Embryonic facial prominence (tissue), 1 donor: ENCODE results near the gene PHF11.
"Not testable (repeated sequence)": the region's sequence is repeated elsewhere in the genome, so short reads cannot be mapped to it uniquely, and the experiment has no call there.

ENCODE experiments used
- DNase-seq: peaks from one replicate; pipeline ENCODE4 v3.0.0-alpha.2; 2016; ENCODE audit errors: extremely low spot score

The PHF11 gene

GRCh38 chr13:49495783-49496762, at the start of gene PHF11:
Gene PHF11 (plus strand): TSS chr13:49495953. CDS start chr13:49496002, 49 bp downstream.
- no peak for DNase-seq

- no peak for DNase-seq
These were observed 49.3 kb upstream of the PHF11 start for GRCh38 chr13:49446473-49446872.

DNA sequence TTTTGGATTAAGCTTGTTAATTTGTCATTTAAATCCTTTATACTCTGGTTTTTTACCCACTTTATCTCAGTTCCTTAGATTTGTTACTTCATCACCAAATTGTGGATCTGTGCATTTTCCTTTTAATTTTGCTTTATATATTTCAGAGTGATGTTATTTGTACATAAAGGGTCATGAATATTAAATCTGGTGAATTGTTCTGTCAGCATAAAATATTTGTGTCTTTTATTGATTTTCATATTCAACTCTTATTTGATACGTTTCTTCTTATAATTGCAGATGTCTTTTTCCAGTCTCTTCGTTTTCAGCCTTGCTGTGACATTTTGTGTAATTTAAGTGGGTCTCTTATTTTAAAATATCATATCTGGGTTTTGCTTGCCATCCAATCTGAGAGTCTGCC, 47.0 kb upstream of the PHF11 start:
- no peak for DNase-seq

- DNase-seq: no peak
These were observed 45.5 kb upstream of the PHF11 start for GRCh38 chr13:49450105-49450819.

GRCh38 chr13:49452725-49453457, 42.9 kb upstream of the PHF11 start:
- DNase-seq: no peak

- no peak for DNase-seq
These were observed 42.3 kb upstream of the PHF11 start for GRCh38 chr13:49453465-49453864.

DNA sequence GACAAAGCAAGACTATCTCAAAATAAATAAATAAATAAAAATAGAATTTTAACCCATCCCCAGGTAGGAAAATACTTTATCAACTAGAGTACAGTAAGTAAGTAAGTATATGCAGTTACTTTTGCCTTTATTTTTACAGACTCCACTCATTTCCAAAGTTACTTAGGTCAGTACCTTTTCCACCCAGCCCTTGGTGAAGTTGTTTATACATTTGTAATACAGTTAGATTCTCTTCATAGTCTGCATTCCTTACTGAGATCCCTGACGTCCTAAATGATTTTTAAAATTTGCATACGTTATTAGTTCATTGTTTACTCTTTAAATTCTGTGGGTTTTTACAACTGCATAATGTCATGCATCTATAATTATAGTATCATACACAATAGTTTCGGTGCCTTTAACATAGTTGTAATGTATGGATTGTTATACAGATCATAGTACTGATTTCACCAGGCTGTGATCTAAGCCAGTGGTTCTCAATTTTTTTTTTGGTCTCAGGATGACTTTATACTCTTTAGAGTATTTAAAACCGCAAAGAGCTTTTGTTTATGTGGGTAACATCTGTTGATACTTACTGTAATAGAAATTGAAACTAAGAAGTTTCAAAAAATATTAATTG, 41.3 kb upstream of the PHF11 start:
- no peak for DNase-seq

DNA sequence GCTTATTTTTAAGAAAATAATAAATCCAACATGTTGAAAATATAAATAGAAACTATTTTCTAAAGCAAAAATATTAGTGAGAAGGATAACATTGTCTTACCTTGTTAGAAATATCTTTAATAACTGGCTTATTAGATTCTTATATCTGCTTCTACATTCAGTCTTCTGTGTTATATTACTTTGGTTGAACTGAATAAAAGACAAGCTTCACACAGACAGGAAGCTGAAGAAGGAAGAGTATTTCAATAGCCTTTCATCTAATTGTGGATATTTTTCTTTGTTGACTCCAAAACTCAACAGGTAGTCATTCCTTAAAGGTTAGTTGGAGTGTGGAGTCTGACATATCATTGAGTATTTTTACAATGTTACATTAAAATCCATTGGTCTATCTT, 40.8 kb upstream of the PHF11 start:
- no peak for DNase-seq

- DNase-seq: no peak
These were observed 39.6 kb upstream of the PHF11 start for GRCh38 chr13:49456156-49456555.

DNA sequence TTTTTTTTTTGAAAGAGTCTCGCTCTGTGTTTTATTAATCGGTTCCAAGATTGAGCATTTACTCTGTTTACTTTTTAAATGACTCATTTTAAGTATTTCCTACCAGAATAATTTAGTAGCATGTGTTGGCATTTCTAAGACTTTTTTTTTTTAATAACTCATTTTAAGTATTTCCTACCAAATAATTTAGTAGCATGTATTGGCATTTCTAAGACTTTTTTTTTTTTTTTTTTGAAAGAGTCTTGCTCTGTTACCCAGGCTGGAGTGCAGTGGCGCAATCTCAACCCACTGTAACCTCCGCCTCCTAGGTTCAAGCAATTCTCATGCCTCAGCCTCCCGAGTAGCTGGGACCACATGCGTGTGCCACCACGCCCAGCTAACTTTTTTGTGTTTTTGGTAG, 38.5 kb upstream of the PHF11 start:
- no peak for DNase-seq

DNA sequence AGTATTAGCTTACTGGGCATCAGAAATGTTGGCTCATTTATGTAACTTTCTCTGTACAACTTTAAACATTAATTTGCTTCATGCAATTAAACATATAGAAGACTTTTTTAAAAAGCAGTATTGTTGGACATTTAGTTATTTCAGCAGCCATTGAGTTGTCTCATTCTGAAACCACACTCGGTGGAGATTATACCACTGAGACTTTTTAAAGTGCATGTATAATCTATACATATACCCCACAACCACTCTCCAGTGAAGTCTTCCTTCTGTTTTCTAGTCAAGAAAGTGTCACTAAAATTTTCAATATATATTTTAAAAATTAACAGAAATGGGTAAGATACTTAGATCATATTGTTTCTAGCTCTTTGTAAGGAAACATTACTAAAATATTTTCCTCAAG, 36.2 kb upstream of the PHF11 start:
- DNase-seq: no peak

- no peak for DNase-seq
These were observed 31.7 kb upstream of the PHF11 start for GRCh38 chr13:49464085-49464484.

DNA sequence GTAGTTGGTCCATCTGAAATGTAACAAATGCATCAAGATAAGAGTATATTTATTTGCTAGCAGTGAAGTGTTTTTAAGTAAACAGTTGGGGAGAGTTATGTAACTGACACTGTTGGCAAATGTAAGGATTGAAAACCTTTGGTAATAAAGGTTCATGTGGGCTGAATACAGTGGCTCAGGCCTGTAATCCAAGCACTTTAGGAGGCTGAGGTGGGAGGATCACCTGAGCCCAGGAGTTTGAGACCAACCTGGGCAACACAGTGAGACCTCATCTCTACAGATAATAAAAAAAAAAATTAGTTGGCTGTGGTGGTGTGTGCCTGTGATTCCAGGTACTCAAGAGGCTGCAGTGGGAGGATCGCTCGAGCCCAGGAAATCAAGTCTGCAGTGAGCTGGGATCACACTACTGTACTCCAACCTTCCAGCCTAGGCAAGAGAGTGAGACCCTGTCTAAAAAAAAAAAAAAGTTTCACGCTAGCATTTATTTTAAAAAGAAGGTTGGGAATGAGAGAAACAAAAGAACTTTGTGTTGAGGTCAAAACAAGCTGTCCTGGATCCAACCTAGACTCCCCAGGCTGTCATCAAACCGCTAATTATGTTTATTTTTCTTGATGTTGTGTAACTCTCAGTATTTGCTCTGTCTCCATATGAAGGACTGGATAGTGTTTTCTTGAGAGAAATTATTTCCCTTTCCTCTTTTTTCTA, 31.0 kb upstream of the PHF11 start:
- no peak for DNase-seq

DNA sequence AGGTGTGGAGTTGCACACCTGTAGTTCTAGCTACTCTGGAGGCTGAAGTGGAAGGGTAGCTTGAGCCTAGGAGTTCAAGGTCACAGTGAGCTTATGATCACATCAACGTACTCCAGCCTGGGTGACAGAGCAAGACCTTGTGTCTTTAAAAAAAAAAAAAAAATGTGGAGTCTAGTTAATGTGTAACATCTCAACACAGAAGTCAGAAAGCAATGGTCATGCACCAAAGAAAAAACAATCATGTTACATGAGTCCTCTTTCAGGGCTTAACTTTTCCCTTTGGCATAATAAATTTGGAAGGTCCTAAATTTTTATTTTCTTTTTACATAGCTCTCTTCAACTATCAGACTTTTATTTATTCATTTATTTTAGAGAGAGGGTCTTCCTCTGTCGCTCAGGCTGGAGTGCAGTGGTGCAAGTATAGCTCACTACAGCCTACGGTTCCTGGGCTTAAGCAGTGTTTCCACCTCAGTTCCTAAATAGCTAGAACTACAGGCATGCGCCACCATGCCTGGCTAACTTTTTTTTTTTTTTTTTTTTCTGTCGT, 29.4 kb upstream of the PHF11 start:
- DNase-seq: no peak

DNA sequence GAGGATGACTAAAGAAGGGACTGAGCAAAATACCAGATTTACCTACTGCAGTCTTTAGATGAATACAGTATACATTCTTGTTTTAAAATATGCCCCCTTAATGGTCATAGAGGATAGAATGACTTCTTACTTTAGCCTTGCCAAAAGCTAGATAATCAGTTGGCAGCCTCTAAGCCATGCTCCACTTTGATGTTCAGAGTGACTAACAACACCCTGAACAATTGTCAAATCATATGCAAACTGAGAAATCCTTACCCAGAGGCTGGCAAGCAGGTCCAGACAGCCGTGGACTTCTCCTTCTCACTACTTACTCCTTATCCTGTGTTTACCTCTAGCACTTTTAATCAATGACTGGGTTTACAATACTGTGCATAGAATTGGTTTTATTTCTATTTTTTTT, 23.6 kb upstream of the PHF11 start:
- DNase-seq: no peak

DNA sequence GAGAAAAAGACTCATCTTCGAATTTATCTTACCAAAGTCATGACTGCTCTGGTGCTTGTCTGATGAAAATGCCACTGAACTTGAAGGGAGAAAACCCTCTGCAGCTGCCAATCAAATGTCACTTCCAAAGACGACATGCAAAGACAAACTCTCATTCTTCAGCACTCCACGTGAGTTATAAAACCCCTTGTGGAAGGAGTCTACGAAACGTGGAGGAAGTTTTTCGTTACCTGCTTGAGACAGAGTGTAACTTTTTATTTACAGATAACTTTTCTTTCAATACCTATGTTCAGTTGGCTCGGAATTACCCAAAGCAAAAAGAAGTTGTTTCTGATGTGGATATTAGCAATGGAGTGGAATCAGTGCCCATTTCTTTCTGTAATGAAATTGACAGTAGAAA, 19.2 kb upstream of the PHF11 start:
- no peak for DNase-seq

- no peak for DNase-seq
These were observed 14.0 kb upstream of the PHF11 start for GRCh38 chr13:49481788-49482187.

- no peak for DNase-seq
These were observed 7.2 kb upstream of the PHF11 start for GRCh38 chr13:49488563-49488962.

DNA sequence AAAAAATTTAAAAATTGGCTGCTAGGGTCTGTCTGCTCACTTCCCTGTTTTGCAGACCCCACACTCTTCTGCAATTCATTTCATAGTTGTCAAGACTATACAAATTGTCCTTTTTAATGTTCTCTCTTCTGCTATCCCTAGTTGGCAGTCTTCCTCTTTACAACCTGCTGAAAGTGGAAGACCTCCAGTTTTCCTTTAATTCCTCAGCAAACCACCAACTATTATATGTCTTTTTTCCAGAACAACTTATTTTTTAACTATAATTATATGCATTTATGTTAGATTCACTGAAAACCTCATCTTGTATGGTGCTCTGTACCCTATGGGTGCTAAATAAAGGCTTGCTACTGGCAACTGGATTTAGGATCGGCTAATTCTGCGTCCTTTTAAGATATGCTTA, 1.1 kb upstream of the PHF11 start:
- DNase-seq: no peak

- DNase-seq: not testable (repeated sequence)
These were observed 1.1 kb downstream of the PHF11 start for GRCh38 chr13:49496837-49497236.

DNA sequence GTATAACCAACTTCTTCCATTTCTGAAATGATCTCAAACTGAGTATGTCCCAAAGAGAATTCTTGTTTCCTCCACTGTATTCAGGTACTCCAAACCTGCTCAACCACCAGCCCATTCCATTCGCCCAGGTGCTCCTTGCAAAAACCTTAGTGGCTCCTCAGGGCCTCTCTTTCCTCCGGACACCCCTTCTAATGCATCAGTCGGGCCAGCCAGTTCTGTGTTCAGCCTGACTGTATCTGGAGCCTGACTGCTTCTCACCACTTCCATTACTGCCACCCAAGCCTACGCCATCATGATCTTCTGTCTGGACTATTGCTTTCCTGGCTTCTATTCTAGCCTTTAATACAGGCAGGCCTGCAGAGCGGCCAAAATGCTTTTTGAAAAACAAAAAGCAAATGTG, 1.5 kb downstream of the PHF11 start:
- no peak for DNase-seq
